ENCODE results near the gene SOCS7.

DNA sequence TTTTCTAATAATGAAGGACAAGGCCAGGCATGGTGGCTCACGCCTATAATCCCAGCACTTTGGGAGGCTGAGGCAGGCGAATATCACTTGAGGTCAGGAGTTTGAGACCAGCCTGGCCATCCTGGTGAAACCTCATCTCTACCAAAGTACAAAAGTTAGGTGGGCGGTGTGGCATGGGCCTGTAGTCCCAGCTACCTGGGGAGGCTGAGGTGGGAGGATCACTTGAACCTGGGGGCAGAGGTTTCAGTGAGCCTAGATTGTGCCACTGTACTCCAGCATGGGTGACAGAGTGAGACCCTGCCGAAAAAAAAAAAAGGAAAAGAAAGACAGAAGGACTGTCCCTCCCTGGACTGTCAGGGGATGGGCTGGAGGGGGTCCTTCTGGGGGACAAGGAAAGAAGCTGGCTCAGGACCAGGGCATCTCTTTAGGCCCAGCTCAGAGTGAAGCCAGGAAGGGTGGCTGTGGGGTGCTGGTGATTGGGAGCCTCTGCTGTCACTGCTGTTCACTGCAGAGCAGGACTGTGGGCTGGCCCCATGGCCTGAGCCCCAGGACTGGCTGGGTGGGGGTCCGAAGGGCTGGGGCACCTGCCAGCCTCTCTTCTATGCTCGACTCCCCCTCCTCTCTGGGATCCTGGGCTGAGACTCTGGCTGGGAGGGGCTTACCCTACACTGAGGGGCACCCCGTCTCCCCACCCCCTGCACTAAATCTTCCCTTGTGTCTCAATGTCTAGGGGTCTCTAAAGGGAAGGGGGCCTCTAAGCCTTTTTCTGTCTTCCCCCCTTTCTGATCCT, 75.7 kb downstream of the SOCS7 start:
- TF ChIP-seq EZH2 (IDR thresholded peaks at IDR 0.05; ENCODE audit: low read depth, unreplicated experiment) = no peak
- TF ChIP-seq, protein P1, sequence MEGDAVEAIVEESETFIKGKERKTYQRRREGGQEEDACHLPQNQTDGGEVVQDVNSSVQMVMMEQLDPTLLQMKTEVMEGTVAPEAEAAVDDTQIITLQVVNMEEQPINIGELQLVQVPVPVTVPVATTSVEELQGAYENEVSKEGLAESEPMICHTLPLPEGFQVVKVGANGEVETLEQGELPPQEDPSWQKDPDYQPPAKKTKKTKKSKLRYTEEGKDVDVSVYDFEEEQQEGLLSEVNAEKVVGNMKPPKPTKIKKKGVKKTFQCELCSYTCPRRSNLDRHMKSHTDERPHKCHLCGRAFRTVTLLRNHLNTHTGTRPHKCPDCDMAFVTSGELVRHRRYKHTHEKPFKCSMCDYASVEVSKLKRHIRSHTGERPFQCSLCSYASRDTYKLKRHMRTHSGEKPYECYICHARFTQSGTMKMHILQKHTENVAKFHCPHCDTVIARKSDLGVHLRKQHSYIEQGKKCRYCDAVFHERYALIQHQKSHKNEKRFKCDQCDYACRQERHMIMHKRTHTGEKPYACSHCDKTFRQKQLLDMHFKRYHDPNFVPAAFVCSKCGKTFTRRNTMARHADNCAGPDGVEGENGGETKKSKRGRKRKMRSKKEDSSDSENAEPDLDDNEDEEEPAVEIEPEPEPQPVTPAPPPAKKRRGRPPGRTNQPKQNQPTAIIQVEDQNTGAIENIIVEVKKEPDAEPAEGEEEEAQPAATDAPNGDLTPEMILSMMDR (conservative IDR thresholded peaks at IDR 0.05; ENCODE audit: low read depth in 2 of 2) = no peak
- TF ChIP-seq, protein P2, sequence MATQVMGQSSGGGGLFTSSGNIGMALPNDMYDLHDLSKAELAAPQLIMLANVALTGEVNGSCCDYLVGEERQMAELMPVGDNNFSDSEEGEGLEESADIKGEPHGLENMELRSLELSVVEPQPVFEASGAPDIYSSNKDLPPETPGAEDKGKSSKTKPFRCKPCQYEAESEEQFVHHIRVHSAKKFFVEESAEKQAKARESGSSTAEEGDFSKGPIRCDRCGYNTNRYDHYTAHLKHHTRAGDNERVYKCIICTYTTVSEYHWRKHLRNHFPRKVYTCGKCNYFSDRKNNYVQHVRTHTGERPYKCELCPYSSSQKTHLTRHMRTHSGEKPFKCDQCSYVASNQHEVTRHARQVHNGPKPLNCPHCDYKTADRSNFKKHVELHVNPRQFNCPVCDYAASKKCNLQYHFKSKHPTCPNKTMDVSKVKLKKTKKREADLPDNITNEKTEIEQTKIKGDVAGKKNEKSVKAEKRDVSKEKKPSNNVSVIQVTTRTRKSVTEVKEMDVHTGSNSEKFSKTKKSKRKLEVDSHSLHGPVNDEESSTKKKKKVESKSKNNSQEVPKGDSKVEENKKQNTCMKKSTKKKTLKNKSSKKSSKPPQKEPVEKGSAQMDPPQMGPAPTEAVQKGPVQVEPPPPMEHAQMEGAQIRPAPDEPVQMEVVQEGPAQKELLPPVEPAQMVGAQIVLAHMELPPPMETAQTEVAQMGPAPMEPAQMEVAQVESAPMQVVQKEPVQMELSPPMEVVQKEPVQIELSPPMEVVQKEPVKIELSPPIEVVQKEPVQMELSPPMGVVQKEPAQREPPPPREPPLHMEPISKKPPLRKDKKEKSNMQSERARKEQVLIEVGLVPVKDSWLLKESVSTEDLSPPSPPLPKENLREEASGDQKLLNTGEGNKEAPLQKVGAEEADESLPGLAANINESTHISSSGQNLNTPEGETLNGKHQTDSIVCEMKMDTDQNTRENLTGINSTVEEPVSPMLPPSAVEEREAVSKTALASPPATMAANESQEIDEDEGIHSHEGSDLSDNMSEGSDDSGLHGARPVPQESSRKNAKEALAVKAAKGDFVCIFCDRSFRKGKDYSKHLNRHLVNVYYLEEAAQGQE (IDR thresholded peaks at IDR 0.05; ENCODE audit: unreplicated experiment) = no peak
- TF ChIP-seq POLR2AphosphoS5 (IDR thresholded peaks at IDR 0.05; ENCODE audit: low read depth) = no peak
- no peak for TF ChIP-seq JUNB (IDR thresholded peaks at IDR 0.05; ENCODE audit: unreplicated experiment)
- no peak for TF ChIP-seq EZH2phosphoT487 (IDR thresholded peaks at IDR 0.05; ENCODE audit: unreplicated experiment)
- no peak for TF ChIP-seq CREB1 (CRISPR knock-in tag; IDR thresholded peaks at IDR 0.05; ENCODE audit: low read depth)
- TF ChIP-seq, protein P3, sequence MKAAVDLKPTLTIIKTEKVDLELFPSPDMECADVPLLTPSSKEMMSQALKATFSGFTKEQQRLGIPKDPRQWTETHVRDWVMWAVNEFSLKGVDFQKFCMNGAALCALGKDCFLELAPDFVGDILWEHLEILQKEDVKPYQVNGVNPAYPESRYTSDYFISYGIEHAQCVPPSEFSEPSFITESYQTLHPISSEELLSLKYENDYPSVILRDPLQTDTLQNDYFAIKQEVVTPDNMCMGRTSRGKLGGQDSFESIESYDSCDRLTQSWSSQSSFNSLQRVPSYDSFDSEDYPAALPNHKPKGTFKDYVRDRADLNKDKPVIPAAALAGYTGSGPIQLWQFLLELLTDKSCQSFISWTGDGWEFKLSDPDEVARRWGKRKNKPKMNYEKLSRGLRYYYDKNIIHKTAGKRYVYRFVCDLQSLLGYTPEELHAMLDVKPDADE (IDR thresholded peaks at IDR 0.05) = no peak
- TF ChIP-seq ZNF114 (CRISPR knock-in tag; IDR thresholded peaks at IDR 0.05) = no peak
- TF ChIP-seq ZNF331 (CRISPR knock-in tag; IDR thresholded peaks at IDR 0.05; ENCODE audit: low read depth) = no peak
- no peak for TF ChIP-seq STAT1 (IDR thresholded peaks at IDR 0.05; ENCODE audit: unreplicated experiment)
- no peak for TF ChIP-seq NANOG (IDR thresholded peaks at IDR 0.05; ENCODE audit: borderline replicate concordance)
